Measurements from ENCODE around the gene ROS1.

- TF ChIP-seq, protein P1, sequence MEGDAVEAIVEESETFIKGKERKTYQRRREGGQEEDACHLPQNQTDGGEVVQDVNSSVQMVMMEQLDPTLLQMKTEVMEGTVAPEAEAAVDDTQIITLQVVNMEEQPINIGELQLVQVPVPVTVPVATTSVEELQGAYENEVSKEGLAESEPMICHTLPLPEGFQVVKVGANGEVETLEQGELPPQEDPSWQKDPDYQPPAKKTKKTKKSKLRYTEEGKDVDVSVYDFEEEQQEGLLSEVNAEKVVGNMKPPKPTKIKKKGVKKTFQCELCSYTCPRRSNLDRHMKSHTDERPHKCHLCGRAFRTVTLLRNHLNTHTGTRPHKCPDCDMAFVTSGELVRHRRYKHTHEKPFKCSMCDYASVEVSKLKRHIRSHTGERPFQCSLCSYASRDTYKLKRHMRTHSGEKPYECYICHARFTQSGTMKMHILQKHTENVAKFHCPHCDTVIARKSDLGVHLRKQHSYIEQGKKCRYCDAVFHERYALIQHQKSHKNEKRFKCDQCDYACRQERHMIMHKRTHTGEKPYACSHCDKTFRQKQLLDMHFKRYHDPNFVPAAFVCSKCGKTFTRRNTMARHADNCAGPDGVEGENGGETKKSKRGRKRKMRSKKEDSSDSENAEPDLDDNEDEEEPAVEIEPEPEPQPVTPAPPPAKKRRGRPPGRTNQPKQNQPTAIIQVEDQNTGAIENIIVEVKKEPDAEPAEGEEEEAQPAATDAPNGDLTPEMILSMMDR (IDR thresholded peaks at IDR 0.05) = no peak
- no peak for TF ChIP-seq POLR2A (IDR thresholded peaks at IDR 0.05)
Measured at GRCh38 chr6:117472667-117473066, 46.9 kb upstream of the ROS1 start.
